H9 (cell line): ENCODE data around the gene THRB. TPM values are rescaled to one million over a fixed set of nuclear protein-coding genes. Genes with fewer than 3 reads are reported as not detected.

ENCODE experiments used
- DNase-seq: peaks from one replicate; pipeline ENCODE4 v3.0.0-alpha.2; 2017
- H2AFZ ChIP-seq: one replicate; pipeline ENCODE4 v1.6.1; 2013; ENCODE audit warnings: mild to moderate bottlenecking, low read length, control low read depth, moderate library complexity
- H2AK5ac ChIP-seq: 2 replicates; pipeline ENCODE4 v1.6.1; 2013; ENCODE audit warnings: low read length, control low read depth, mixed read lengths; ENCODE audit not compliant: insufficient read length
- H2BK120ac ChIP-seq: one replicate; pipeline ENCODE4 v1.6.1; 2013; ENCODE audit warnings: low read depth, mild to moderate bottlenecking, low read length, control low read depth, inconsistent platforms; ENCODE audit not compliant: poor library complexity, severe bottlenecking
- H2BK12ac ChIP-seq: 2 replicates; pipeline ENCODE4 v1.6.1; 2013; ENCODE audit warnings: low read length, control low read depth, mixed read lengths, low read depth; ENCODE audit not compliant: insufficient read length
- H2BK15ac ChIP-seq: 2 replicates; pipeline ENCODE4 v1.6.1; 2013; ENCODE audit warnings: low read depth, low read length, control low read depth
- H2BK20ac ChIP-seq: one replicate; pipeline ENCODE4 v1.6.1; 2013; ENCODE audit warnings: low read depth, mild to moderate bottlenecking, low read length, control low read depth, inconsistent platforms; ENCODE audit not compliant: poor library complexity, severe bottlenecking
- H2BK5ac ChIP-seq: 2 replicates; pipeline ENCODE4 v1.6.1; 2013; ENCODE audit warnings: low read length, control low read depth, mixed read lengths; ENCODE audit not compliant: insufficient read length
- H3K14ac ChIP-seq: 2 replicates; pipeline ENCODE4 v1.6.1; 2013; ENCODE audit warnings: low read length, control low read depth; ENCODE audit not compliant: insufficient read depth
- H3K18ac ChIP-seq: 2 replicates; pipeline ENCODE4 v1.6.1; 2013; ENCODE audit warnings: low read depth, mild to moderate bottlenecking, mixed read lengths, low read length, control low read depth; ENCODE audit not compliant: insufficient read length
- H3K23ac ChIP-seq: 2 replicates; pipeline ENCODE4 v1.6.1; 2013; ENCODE audit warnings: low read length, control low read depth, mixed read lengths, low read depth; ENCODE audit not compliant: insufficient read length
- H3K23me2 ChIP-seq: 2 replicates; pipeline ENCODE4 v1.6.1; 2013; ENCODE audit warnings: low read depth, mild to moderate bottlenecking, mixed read lengths, low read length, control low read depth; ENCODE audit not compliant: insufficient read length, poor library complexity, severe bottlenecking
- H3K27ac ChIP-seq: 2 replicates; pipeline ENCODE4 v1.5.1; 2013; ENCODE audit warnings: low read length, control low read depth, mixed read lengths, low read depth; ENCODE audit not compliant: insufficient read length
- H3K27me3 ChIP-seq: 2 replicates; pipeline ENCODE4 v1.6.1; 2013; ENCODE audit warnings: low read length, control low read depth, inconsistent platforms; ENCODE audit not compliant: insufficient read depth
- H3K4ac ChIP-seq: 2 replicates; pipeline ENCODE4 v1.6.1; 2013; ENCODE audit warnings: low read depth, mild to moderate bottlenecking, control low read depth, inconsistent platforms, low read length, moderate library complexity
- H3K4me1 ChIP-seq: 2 replicates; pipeline ENCODE4 v1.6.1; 2013; ENCODE audit warnings: low read length, control low read depth, inconsistent platforms; ENCODE audit not compliant: insufficient read depth
- H3K4me2 ChIP-seq: 2 replicates; pipeline ENCODE4 v1.6.1; 2013; ENCODE audit warnings: low read length, control low read depth, mixed read lengths; ENCODE audit not compliant: insufficient read length, insufficient read depth
- H3K56ac ChIP-seq: 2 replicates; pipeline ENCODE4 v1.6.1; 2013; ENCODE audit warnings: low read depth, mild to moderate bottlenecking, mixed read lengths, low read length, control low read depth; ENCODE audit not compliant: insufficient read length
- H3K79me1 ChIP-seq: 2 replicates; pipeline ENCODE4 v1.6.1; 2013; ENCODE audit warnings: low read depth, mild to moderate bottlenecking, moderate library complexity, low read length, control low read depth, inconsistent platforms; ENCODE audit not compliant: insufficient read depth, poor library complexity, severe bottlenecking
- H3K79me2 ChIP-seq: 2 replicates; pipeline ENCODE4 v1.6.1; 2013; ENCODE audit warnings: low read length, control low read depth, inconsistent platforms; ENCODE audit not compliant: insufficient read depth
- H3K9ac ChIP-seq: 2 replicates; pipeline ENCODE4 v1.6.1; 2013; ENCODE audit warnings: low read length, control low read depth, mixed read lengths; ENCODE audit not compliant: insufficient read length; ENCODE audit errors: extremely low read depth
- H3K9me3 ChIP-seq: one replicate; pipeline ENCODE4 v1.6.1; 2013; ENCODE audit warnings: low read depth, low read length, inconsistent platforms; ENCODE audit not compliant: control insufficient read depth
- H3T11ph ChIP-seq: one replicate; pipeline ENCODE4 v1.6.1; 2013; ENCODE audit warnings: mild to moderate bottlenecking, low read length, control low read depth, inconsistent platforms
- H4K20me1 ChIP-seq: one replicate; pipeline ENCODE4 v1.6.1; 2013; ENCODE audit not compliant: control insufficient read depth, insufficient read length, insufficient read depth
- H4K5ac ChIP-seq: 2 replicates; pipeline ENCODE4 v1.6.1; 2013; ENCODE audit warnings: low read depth, mild to moderate bottlenecking, mixed read lengths, low read length, control low read depth; ENCODE audit not compliant: insufficient read length
- H4K8ac ChIP-seq: replicated peaks from 2 replicates; pipeline ENCODE4 v1.6.1; 2013; ENCODE audit warnings: low read length, control low read depth, mixed read lengths, low read depth; ENCODE audit not compliant: insufficient read length
- H4K91ac ChIP-seq: 2 replicates; pipeline ENCODE4 v1.6.1; 2013; ENCODE audit warnings: low read depth, mild to moderate bottlenecking, moderate library complexity, mixed read lengths, low read length, control low read depth; ENCODE audit not compliant: insufficient read length
- H3K27ac Mint-ChIP-seq, 3 experiments: 2 replicates in 2 of 3; 3 replicates in 1 of 3; pipeline ENCODE4 v1.8.0; 2020 to 2021; ENCODE audit warnings: mixed read lengths in 3 of 3, mild to moderate bottlenecking in 1 of 3, moderate library complexity in 1 of 3
- H3K27me3 Mint-ChIP-seq: 2 replicates; pipeline ENCODE4 v1.8.0; 2021; ENCODE audit warnings: low read depth, mild to moderate bottlenecking, moderate library complexity, mixed read lengths
- H3K36me3 Mint-ChIP-seq, 3 experiments: 2 replicates in 2 of 3; 3 replicates in 1 of 3; pipeline ENCODE4 v1.8.0; 2020 to 2021; ENCODE audit warnings: low read depth in 3 of 3, mixed read lengths in 3 of 3; ENCODE audit not compliant: insufficient read depth in 1 of 3
- H3K4me1 Mint-ChIP-seq, 2 experiments: 2 replicates each; pipeline ENCODE4 v1.8.0; 2020; ENCODE audit warnings: mixed read lengths in 2 of 2
- H3K4me3 Mint-ChIP-seq, 2 experiments: 2 replicates in 1 of 2; 3 replicates in 1 of 2; pipeline ENCODE4 v1.8.0; 2020 to 2021; ENCODE audit warnings: mild to moderate bottlenecking in 2 of 2, mixed read lengths in 2 of 2, moderate library complexity in 1 of 2
- H3K9me3 Mint-ChIP-seq, 2 experiments: 2 replicates in 1 of 2; 3 replicates in 1 of 2; pipeline ENCODE4 v1.8.0; 2020; ENCODE audit warnings: mild to moderate bottlenecking in 2 of 2, mixed read lengths in 2 of 2, moderate library complexity in 1 of 2
- total RNA-seq: library from RNA; stranded (reverse); gene quantifications from 2 replicates; pipeline ENCODE4 v1.2.1, GENCODE V29; 2021
- TF ChIP-seq, protein P1 (sequence below): fragments of 200-600 bp; sonication (generic); conservative IDR thresholded peaks from 3 replicates; pipeline ENCODE4 v1.8.0; 2021; ENCODE audit warnings: antibody characterized with exemption, mild to moderate bottlenecking

The THRB gene
- total RNA-seq, 1 experiment from 2014 or later, result 8.6 TPM

DNA sequence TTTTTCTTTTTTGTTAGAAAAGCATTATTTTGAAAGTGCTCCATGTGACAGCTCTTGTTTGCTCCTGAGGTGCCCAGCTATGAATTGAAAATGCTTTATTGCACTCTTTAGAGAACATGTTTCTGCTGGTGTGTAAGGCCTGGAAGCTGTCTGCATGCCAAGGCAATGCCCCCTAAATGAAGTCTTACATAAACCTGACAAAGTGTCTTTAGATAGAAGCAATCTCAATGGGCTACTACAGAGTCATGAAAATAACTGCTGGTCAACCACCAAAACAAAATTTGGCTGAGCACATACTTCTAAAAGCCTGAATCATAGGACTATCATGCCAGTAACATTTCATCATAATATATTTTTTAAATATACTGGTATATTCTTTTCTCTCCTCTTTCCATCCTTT is 178.7 kb downstream of the THRB start:
- Histone ChIP-seq H2BK20ac (no peak overlapping the region), H2AK5ac (no peak overlapping the region), H3K9me3 (no peaks in the 10 kb centered on the region), H3K14ac (no peak overlapping the region), H2BK5ac (no peak overlapping the region), H2AFZ (no peak overlapping the region), H2BK12ac (no peak overlapping the region), H3T11ph (no peak overlapping the region), H3K23ac (no peak overlapping the region), H3K79me1 (no peaks in the 10 kb centered on the region), H3K27ac (no peak overlapping the region), H3K18ac (no peak overlapping the region), H4K8ac (no peak overlapping the region), H3K4me2 (no peak overlapping the region), H2BK120ac (no peak overlapping the region), H3K79me2 (no peaks in the 10 kb centered on the region), H2BK15ac (no peak overlapping the region), H3K23me2 (no peaks in the 10 kb centered on the region), H4K5ac (no peak overlapping the region), H3K4me1 (no peaks in the 10 kb centered on the region), H4K20me1 (no peaks in the 10 kb centered on the region), H3K27me3 (no peaks in the 10 kb centered on the region), H3K56ac (no peak overlapping the region), H4K91ac (no peak overlapping the region), H3K9ac (no peak overlapping the region), H3K4ac (no peak overlapping the region)
- Mint-ChIP-seq H3K9me3 (no peaks in the 10 kb centered on the region), H3K27ac (no peak overlapping the region), H3K4me3 (no peak overlapping the region), H3K36me3 (peaks cover 0 to 2% (median 0%) of the 10 kb centered on the region in 3 experiments; a peak in 1 of 7 replicates), H3K4me1 (no peaks in the 10 kb centered on the region), H3K27me3 (no peaks in the 10 kb centered on the region)
- TF ChIP-seq, protein P1, sequence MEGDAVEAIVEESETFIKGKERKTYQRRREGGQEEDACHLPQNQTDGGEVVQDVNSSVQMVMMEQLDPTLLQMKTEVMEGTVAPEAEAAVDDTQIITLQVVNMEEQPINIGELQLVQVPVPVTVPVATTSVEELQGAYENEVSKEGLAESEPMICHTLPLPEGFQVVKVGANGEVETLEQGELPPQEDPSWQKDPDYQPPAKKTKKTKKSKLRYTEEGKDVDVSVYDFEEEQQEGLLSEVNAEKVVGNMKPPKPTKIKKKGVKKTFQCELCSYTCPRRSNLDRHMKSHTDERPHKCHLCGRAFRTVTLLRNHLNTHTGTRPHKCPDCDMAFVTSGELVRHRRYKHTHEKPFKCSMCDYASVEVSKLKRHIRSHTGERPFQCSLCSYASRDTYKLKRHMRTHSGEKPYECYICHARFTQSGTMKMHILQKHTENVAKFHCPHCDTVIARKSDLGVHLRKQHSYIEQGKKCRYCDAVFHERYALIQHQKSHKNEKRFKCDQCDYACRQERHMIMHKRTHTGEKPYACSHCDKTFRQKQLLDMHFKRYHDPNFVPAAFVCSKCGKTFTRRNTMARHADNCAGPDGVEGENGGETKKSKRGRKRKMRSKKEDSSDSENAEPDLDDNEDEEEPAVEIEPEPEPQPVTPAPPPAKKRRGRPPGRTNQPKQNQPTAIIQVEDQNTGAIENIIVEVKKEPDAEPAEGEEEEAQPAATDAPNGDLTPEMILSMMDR, result no peak
- no peak for DNase-seq
